NCI-H1105 (cell line): ENCODE data around the gene CFTR.
A peak's percentile ranks its signal among the peaks of the same experiment; 100 is the strongest.
"Not testable (repeated sequence)": the region's sequence is repeated elsewhere in the genome, so short reads cannot be mapped to it uniquely, and the experiment has no call there.

ENCODE experiments used
- DNase-seq: peaks from one replicate; lab custom pipeline; 2025; lab: John Stamatoyannopoulos, UW

Gene CFTR

DNA sequence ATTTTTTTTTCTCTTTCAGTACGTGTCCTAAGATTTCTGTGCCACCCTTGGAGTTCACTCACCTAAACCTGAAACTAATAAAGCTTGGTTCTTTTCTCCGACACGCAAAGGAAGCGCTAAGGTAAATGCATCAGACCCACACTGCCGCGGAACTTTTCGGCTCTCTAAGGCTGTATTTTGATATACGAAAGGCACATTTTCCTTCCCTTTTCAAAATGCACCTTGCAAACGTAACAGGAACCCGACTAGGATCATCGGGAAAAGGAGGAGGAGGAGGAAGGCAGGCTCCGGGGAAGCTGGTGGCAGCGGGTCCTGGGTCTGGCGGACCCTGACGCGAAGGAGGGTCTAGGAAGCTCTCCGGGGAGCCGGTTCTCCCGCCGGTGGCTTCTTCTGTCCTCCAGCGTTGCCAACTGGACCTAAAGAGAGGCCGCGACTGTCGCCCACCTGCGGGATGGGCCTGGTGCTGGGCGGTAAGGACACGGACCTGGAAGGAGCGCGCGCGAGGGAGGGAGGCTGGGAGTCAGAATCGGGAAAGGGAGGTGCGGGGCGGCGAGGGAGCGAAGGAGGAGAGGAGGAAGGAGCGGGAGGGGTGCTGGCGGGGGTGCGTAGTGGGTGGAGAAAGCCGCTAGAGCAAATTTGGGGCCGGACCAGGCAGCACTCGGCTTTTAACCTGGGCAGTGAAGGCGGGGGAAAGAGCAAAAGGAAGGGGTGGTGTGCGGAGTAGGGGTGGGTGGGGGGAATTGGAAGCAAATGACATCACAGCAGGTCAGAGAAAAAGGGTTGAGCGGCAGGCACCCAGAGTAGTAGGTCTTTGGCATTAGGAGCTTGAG is at the start of gene CFTR:
Gene CFTR (plus strand): TSS at position 801 of the 830 bp plus-strand sequence. CDS start 70 bp downstream, outside the sequence.
- DNase-seq = no peak

DNA sequence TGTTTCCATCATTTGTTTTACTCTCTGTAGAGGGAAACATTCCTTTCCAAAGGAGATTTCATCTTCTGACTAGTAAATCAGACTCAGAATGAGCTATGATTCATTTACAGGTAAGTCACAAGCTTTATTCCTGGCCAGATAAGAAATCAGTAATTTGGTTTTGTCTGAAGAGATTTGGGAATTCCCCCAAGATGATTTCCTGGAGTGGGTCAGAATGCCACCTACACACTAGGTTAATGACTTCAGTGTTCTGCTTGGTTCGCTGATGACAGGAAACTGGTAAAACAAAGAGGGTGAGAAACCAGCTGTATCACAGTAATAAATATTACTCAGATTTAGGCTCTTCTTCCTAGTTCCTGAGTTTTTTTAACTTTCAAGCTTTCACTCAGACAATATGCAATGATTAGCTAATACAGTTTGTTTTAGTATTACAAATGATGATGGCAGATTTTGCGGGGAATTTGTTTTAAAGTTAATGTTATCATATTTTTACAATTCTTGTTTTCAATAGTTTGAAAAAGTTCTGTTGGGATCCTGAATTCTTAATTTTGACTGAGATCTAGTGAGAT is 44.3 kb upstream of the CFTR start:
- DNase-seq = no peak

DNA sequence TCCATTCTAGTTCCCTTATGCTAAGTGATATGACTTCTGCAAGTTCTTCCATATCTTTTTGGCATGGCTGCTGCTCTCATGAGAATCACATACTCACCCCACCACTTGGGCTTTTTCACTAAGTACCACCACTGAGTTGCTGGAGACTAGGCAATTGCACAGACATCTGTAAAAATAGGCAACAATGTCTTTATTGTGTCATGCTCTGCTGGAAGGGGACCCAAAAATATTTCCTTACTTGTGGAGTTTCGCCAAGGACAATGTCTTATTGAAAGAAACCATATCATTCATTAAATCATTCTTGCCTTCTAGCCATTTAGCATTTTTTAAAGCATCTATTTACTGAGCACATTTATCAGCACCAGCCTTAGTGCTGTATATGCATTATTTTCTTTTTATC is 35.2 kb upstream of the CFTR start:
- DNase-seq = no peak

DNA sequence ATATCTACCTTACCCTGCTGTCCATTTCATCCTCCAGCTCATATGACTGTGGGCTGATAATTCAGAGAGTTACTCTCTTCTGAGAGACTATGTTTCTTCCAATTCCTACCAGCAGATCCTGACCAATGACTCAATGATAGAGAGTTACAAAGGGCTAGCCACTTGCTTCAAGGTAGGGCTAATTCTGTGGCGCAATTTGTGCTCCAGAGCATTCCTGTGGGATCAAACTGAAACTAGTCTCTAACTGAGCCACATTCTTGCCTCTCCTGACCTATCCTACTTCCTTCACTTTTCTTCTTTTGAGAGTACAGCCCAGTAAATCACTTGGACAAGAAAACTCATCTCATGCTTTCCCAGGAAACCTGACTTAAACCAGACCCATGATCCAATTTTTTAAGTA is 34.6 kb upstream of the CFTR start:
- no peak for DNase-seq

DNA sequence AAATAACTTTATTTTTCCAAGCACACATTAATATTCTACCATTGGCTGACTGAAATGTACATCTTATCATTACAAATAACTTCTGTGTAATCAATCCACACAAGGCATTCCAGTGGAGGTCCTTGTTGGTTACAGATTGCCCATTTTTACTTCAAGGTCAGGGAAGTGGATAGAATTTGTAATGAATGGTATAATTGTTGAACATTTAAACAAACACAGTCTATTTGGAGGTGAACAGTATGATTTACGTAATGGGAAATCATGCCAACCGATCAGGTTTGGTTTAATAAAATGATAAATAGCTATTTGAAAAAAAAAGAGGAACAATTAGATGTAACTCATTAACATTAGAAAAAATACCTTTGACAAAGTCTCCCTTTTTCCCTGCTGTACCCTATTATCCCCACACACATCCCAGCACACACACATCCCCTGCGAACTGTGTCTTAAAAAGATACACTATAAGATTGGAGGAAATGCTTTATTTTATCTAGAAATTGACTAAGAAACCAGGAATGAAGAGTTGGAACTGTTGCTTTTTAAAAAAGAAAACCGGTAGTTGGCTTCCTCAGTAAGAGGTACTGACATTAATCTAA is 33.5 kb upstream of the CFTR start:
- no peak for DNase-seq

DNA sequence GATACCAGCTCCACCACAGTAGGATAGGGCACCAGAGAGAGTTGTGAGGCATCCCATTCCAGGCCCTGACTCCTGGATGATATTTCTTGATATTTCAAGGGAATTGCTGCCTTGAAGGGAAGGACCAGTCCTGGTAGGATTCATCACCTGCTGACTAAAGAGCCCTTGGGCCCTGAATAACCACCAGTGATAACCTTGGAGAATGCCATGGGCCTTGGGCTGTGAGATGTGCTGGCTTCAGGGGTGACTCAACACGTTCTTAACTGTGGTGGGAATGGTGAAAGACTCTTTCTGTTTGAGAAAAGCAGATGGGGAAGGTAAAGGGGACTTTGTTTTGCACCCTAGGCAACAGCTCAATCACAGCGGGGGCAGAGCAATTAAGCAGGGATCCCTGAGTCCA is 31.2 kb upstream of the CFTR start:
- DNase-seq = no peak

DNA sequence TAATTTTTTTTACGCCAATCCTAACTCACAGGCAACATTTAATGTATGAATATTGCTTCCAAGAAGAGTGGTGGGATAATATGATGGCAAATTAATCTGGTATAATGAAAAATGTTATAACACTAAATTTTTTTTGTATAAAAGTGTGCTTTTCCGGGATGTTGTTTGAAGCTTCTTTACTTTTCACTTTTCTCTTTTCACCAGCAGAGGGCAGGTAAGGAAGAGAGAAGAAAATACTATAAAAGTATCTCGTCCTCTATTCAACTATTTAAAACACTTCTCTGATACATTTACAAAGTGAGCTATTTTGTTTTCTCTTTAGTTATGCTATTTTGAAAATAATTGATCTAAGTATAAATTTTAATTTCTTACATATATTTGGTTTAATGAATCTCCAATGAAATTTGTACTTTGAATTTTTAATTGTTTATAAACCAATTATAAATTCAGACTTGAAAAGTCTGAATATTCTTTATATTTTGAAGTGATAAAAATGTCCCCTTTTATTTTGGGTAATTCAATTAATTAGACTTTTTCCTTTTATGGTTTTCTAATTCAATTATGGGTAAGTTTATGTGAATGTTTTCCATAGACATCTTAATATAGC is 20.7 kb upstream of the CFTR start:
- peak; percentile 31 for DNase-seq

DNA sequence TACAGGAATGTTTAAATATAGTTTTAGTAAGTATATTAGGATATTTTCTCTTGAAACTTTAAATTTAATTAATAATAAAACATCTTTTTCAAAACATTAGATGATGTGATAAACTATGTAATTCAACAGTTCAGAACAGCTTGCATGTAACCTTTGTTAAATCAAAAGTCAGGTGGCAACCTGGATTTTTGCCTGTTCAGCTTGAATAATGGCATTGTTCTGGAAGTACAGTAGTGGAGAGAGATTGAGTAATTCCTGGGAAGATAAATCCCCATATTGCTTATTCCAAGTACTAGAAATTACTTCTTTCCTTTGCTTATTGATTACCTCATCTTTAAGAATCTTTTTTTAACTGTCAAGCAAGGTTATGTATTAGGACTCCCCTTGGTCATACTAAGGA is 20.1 kb upstream of the CFTR start:
- DNase-seq = no peak

DNA sequence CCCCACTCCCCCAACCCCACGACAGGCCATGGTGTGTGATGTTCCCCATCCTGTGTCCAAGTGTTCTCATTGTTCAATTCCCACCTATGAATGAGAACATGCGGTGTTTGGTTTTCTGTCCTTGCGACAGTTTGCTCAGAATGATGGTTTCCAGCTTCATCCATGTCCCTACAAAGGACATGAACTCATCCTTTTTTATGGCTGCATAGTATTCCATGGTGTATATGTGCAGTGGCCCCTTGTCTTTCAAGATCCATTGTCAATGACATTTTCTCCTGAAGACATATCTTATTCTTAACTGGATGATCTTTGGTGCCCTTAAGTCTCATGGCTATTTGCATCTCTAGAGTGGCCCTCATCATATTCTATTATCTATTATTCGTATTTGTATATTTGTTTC is 19.0 kb upstream of the CFTR start:
- DNase-seq = not testable (repeated sequence)

DNA sequence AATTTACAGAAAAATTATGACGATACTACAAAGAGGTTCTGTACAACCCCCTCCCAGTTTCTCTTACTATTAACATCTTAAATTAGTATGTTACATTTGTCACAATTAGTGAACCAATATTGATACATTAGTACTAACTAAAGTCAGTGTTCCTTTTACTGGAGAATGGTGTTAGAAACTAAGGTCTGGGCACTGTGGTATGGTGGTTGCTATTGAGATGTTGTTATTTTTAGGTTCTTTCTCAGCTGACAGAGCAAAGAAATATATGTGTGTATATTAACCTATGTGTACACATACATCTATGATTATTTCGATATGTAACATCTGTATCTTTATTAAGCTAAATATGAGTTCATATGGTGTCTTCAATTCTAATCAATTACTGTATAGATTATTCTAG is 11.7 kb upstream of the CFTR start:
- DNase-seq = no peak

DNA sequence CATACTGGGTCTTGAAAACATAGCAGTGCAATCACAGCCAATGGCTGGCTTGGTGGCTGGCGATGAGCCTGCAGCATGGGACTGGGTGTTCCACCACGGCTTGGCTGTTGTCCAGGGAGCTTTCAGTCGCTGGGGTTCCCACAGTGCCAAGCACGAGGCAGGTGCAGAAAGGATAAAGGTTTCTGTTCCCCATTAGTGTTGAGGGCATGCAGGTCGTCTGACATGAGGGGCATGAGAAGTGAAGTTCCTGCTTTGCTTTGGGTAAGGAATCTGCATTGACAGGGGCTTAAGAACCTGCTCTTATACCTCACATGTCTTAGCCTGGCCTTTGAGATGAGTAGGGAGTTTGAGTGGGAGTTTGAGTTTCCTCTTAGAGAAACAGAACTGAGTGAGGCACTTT is 9.0 kb upstream of the CFTR start:
- peak; percentile 37 for DNase-seq

DNA sequence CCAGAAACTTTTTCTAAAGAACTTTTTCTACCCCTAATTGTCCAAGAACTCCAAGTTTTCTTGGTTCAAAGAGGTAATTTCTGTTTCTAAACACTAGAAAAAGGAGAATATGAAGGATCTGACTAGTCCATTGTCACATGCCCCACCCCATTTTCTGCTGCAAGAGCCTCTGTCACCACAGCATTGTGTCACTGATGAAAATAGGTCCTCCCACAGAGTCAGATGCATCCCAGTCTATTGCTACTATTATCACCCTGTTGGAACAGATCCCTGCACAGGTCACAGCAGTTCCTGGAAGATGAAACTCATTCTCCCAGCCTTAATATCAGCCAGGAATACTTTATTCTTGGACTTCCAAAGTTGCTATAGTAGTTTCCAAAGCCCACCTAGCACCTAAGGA is 7.5 kb upstream of the CFTR start:
- DNase-seq = no peak

DNA sequence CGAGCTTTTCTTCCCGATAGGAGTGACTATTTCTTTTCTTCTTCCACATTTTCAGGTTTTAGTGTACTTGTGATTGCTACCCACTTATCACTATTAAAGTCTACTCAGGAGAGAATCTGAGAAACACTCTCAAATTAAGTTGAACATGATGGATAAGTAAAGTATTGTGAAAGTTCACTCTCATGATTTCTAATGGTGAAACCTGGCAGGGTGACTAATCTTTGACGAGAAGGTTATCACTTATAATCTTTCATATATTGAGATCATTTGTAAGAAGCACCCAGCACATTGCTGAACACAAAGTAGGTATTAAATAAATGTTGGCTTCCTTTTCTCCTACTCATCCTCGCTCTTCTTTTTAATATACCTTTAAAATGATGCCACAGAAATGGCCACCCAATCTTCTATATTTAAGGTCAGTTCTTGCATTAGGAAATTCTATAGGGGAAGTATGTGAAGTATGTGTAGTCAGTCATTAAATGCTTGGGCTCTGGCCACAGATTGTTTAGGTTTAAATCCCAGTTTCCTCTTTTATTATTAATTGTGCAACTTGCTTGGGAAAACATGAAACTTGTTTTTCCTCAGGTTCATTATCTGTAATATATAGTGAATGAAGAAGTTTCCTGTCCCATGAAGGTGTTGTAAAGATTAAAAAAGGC is 3.1 kb upstream of the CFTR start:
- DNase-seq = no peak

DNA sequence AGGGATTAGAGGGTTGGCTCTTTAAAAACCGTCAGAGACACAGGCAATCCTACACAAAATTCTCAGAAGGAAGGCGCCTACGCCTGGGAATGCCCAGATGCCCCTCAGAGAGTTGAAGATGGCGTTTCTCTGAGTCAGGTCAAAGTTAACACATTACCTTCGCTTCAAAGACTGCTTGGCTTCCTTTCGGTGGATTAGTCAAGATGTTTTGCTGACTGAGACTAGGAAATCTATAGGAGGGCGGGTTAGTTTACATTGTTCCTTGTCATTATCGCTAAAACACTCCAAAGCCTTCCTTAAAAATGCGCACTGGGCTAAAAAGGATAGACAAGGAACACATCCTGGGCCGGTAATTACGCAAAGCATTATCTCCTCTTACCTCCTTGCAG is 995 bp upstream of the CFTR start:
- DNase-seq = no peak

DNA sequence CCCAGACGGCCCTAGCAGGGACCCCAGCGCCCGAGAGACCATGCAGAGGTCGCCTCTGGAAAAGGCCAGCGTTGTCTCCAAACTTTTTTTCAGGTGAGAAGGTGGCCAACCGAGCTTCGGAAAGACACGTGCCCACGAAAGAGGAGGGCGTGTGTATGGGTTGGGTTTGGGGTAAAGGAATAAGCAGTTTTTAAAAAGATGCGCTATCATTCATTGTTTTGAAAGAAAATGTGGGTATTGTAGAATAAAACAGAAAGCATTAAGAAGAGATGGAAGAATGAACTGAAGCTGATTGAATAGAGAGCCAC is 184 bp downstream of the CFTR start:
- DNase-seq = no peak

DNA sequence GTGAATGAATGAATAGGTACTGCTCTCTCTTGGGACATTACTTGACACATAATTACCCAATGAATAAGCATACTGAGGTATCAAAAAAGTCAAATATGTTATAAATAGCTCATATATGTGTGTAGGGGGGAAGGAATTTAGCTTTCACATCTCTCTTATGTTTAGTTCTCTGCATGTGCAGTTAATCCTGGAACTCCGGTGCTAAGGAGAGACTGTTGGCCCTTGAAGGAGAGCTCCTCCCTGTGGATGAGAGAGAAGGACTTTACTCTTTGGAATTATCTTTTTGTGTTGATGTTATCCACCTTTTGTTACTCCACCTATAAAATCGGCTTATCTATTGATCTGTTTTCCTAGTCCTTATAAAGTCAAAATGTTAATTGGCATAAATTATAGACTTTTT is 1.2 kb downstream of the CFTR start:
- DNase-seq = no peak

DNA sequence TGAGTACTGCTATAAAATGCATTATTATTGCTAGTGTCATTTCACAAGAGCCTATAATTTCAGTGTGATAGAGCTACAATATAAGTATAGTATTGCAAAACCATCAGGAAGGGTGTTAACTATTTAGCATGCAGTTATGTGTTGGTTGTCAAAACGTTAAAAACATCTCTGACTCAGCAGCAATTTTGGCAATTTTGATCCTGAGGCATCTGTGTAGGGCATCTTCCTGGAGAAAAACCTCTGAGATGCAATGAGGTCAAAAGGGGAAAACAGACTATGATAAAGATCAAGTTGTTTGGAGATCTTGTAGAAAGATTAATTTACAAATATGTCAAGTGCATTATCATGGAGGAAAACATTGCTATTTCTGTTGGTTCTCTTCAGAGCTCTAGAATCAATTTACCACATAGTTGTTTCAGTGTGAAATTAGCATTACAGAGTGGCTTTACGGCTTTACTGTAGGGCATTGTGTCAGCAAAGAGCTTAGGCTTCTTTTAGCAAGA is 5.3 kb downstream of the CFTR start:
- no peak for DNase-seq

DNA sequence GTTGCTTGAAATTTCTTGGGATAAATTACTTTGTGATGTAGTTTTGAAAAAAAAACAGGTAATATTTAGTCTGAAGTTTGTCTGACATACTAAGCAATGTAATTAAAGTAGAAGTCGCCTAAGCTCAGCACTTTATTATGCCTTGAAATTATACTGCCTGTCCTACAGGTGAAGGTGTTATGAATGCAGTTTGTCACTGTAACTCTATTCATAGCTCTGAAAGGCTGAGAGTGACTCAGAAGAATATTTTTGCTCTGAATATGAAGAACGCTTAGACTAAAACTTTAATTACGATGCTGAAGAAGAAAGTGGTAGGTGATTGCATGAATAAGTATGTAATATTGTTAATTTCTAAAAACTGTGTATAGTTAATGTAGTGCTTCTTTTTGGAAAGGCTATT is 9.2 kb downstream of the CFTR start:
- DNase-seq = no peak

DNA sequence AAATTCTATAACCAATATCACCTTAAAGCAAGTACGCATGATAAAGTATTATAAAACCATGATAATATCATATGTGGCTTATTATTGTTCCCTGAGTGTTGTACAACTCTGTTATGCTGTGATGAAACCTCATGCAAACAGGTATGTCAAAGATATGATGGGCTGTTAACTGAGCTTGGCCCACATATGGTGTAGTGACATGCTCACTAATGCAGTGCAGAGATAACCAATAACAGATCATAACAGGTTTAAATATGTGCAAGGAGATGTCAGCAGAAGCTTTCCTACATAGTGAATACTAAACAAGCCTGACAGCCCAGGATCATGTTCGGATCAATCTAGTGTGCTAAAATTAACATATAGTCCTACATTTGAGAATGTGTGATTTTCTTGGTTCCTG is 9.6 kb downstream of the CFTR start:
- DNase-seq = no peak

DNA sequence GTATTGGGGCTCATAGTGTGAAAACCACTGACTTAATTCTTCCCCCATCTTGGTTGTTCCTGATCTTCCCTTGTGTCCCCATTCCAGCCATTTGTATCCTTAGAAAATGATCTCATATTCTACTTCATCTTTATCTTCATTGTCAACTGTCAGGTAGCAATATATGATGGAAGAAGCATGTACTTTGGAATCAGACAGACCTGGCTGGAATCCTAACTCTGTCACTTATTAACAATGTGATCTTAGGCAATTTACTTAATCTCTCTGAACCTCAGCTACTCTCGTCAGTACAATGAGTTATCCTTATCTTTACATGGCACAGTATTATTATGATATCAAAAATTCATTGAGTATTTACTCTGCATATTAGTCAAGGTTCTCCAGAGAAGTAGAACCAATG is 10.1 kb downstream of the CFTR start:
- DNase-seq = no peak

DNA sequence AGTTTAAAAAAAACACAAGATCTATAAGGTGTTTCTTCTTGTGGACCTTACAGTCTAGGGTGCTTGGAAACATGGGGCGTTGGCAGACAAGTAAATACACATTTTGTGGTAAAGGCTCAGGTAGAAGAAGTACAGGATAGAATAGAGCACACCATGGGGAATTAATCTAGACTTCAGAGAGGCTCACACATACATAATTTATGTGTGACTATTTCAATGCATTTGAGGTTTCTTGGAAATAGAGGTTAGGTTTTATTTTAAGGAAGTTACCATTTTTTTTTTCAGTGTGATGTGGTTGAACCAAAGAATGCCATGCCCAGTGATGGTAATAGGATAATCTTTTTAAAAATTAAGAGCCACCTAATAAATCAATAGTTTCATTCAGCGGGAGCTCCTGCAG is 12.8 kb downstream of the CFTR start:
- DNase-seq = no peak

DNA sequence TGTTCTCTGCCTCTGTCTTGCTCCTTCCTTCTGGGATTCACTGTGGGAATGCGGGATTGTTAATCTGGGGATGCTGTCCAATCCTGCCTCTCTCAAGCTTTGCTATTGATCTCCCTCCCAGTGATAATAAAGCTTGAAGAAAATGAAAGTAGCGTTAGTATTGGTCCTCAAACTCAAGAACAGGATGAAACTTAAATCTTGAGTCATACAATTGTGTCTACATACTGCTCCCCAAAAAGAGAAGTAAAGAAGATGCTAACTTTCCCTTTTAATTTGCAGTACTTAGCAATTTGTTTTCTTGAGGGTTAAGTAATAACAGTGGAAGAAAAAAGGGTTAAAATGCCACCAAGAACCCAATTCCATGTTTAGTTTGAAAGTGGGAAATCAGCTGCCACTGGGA is 13.6 kb downstream of the CFTR start:
- DNase-seq = no peak

DNA sequence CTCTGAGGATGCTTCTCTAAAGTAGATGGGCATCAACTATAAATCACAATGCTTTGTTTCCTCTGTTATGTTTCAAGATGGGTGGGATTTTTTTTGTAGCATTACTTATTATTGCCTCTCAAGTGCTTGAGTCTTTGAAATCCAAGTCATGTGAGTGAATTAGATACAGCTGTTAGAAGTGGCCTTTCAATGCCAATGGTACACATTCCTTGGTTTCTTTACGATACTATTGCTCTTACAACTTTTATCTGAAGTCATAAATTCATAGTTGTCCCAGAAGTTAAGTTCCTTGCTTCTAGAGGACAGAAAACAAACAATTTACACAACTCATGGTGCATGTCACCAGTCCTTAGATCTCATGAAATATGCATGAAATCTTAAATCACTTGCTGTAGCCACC is 15.5 kb downstream of the CFTR start:
- no peak for DNase-seq
